Ectodermal cell (in vitro differentiated cells): ENCODE results near the gene RAPSN. TPM values are rescaled to one million over a fixed set of nuclear protein-coding genes. Genes with fewer than 3 reads are reported as not detected.

Experiments
- H3K27ac ChIP-seq: 2 replicates; pipeline ENCODE4 v1.7.0; 2013; ENCODE audit warnings: mild to moderate bottlenecking, low read depth, low read length; ENCODE audit not compliant: insufficient read depth, poor library complexity, severe bottlenecking
- H3K27me3 ChIP-seq: 2 replicates; pipeline ENCODE4 v1.7.0; 2013; ENCODE audit warnings: mild to moderate bottlenecking, low read length; ENCODE audit not compliant: insufficient read depth, control insufficient read depth, poor library complexity, severe bottlenecking
- H3K36me3 ChIP-seq: one replicate; pipeline ENCODE4 v1.7.0; 2013; ENCODE audit warnings: low read length; ENCODE audit not compliant: control insufficient read depth, insufficient read depth
- H3K4me1 ChIP-seq: one replicate; pipeline ENCODE4 v1.7.0; 2013; ENCODE audit warnings: low read length; ENCODE audit not compliant: control insufficient read depth, insufficient read depth
- H3K4me3 ChIP-seq: 2 replicates; pipeline ENCODE4 v1.7.0; 2013; ENCODE audit warnings: low read depth, low read length, control low read depth; ENCODE audit not compliant: insufficient read depth
- H3K9me3 ChIP-seq: 2 replicates; pipeline ENCODE4 v1.7.0; 2013; ENCODE audit warnings: mild to moderate bottlenecking, low read length, moderate library complexity; ENCODE audit not compliant: control insufficient read depth
- WGBS, 2 experiments: methylation state at CpG; one replicate each; pipeline ENCODE4 v1.1.7; 2013; ENCODE audit warnings: missing lambda C conversion rate in 2 of 2; 5-methylcytosine and 5-hydroxymethylcytosine counted together
- polyA plus RNA-seq, 4 experiments: library from polyadenylated mRNA; stranded (reverse); fragments of 50-300 nt; gene quantifications; one replicate each; pipeline ENCODE4 v1.2.3, GENCODE V29; 2013

Gene RAPSN
- not detected for polyA plus RNA-seq (2013, experiment 1 of 4)
- polyA plus RNA-seq (2013, experiment 2 of 4), result not detected
- not detected for polyA plus RNA-seq (2013, experiment 3 of 4)
- polyA plus RNA-seq (2013, experiment 4 of 4), result not detected

GRCh38 chr11:47448566-47449427 is at the start of gene RAPSN:
Gene RAPSN, minus strand, starts transcription at chr11:47449136. Its CDS starts 172 bp downstream, at chr11:47448964.
- Histone ChIP-seq H3K4me1 (no peaks in the 10 kb centered on the region), H3K36me3 (no peaks in the 10 kb centered on the region), H3K27me3 (no peaks in the 10 kb centered on the region), H3K27ac (no peak within 1 kb of the TSS), H3K4me3 (no peak within 1 kb of the TSS), H3K9me3 (no peaks in the 10 kb centered on the region)
- WGBS, 2 experiments, result 90 to 92% methylated on average over 32 of the region's 32 CpGs

- H3K4me3 ChIP-seq, result no peak overlapping the region
- H3K27ac ChIP-seq, result no peak overlapping the region
- peaks cover 5% of the 10 kb centered on the region for H3K4me1 ChIP-seq
- no peaks in the 10 kb centered on the region for H3K9me3 ChIP-seq
- WGBS, 2 experiments, result 92 to 95% methylated on average over 3 of the region's 3 CpGs
- no peaks in the 10 kb centered on the region for H3K36me3 ChIP-seq
- H3K27me3 ChIP-seq, result no peaks in the 10 kb centered on the region
Observed at GRCh38 chr11:47498149-47498548, 49.2 kb upstream of the RAPSN start.

- H3K9me3 ChIP-seq, result no peaks in the 10 kb centered on the region
- H3K4me3 ChIP-seq, result no peak overlapping the region
- H3K36me3 ChIP-seq, result no peaks in the 10 kb centered on the region
- no peaks in the 10 kb centered on the region for H3K27me3 ChIP-seq
- H3K27ac ChIP-seq, result no peak overlapping the region
- H3K4me1 ChIP-seq, result peaks cover 5% of the 10 kb centered on the region
Observed at GRCh38 chr11:47496808-47497207, 47.9 kb upstream of the RAPSN start.

- Histone ChIP-seq H3K36me3 (no peaks in the 10 kb centered on the region), H3K27me3 (no peaks in the 10 kb centered on the region), H3K9me3 (no peaks in the 10 kb centered on the region), H3K4me3 (no peak overlapping the region), H3K4me1 (peaks cover under 1% of the 10 kb centered on the region), H3K27ac (no peak overlapping the region)
- 100% methylated on average over 1 of the region's 1 CpG for WGBS, 2 experiments
Observed at GRCh38 chr11:47495856-47496217, 46.9 kb upstream of the RAPSN start.

GRCh38 chr11:47495011-47495855 is 46.3 kb upstream of the RAPSN start:
- no peak overlapping the region for H3K4me3 ChIP-seq
- no peaks in the 10 kb centered on the region for H3K9me3 ChIP-seq
- no peaks in the 10 kb centered on the region for H3K4me1 ChIP-seq
- H3K36me3 ChIP-seq, result no peaks in the 10 kb centered on the region
- no peak overlapping the region for H3K27ac ChIP-seq
- H3K27me3 ChIP-seq, result no peaks in the 10 kb centered on the region
- 92 to 94% methylated on average over 4 of the region's 4 CpGs for WGBS, 2 experiments

- Histone ChIP-seq H3K4me3 (no peak overlapping the region), H3K27me3 (no peaks in the 10 kb centered on the region), H3K36me3 (peaks cover 24% of the 10 kb centered on the region), H3K4me1 (no peaks in the 10 kb centered on the region), H3K27ac (no peak overlapping the region), H3K9me3 (no peaks in the 10 kb centered on the region)
- WGBS, 2 experiments, result 93 to 96% methylated on average over 2 of the region's 2 CpGs
Observed at GRCh38 chr11:47489395-47489755, 40.4 kb upstream of the RAPSN start.

- H3K36me3 ChIP-seq, result peaks cover 29% of the 10 kb centered on the region
- no peak overlapping the region for H3K4me3 ChIP-seq
- no peaks in the 10 kb centered on the region for H3K9me3 ChIP-seq
- H3K27ac ChIP-seq, result no peak overlapping the region
- H3K4me1 ChIP-seq, result no peaks in the 10 kb centered on the region
- 92 to 97% methylated on average over 6 of the region's 6 CpGs for WGBS, 2 experiments
- H3K27me3 ChIP-seq, result no peaks in the 10 kb centered on the region
Observed at GRCh38 chr11:47488674-47489394, 39.9 kb upstream of the RAPSN start.

- WGBS, 2 experiments, result 94 to 95% methylated on average over 3 of the region's 3 CpGs
- Histone ChIP-seq H3K27me3 (no peaks in the 10 kb centered on the region), H3K9me3 (no peaks in the 10 kb centered on the region), H3K27ac (no peak overlapping the region), H3K4me1 (no peaks in the 10 kb centered on the region), H3K4me3 (no peak overlapping the region), H3K36me3 (peaks cover 36% of the 10 kb centered on the region)
Observed at GRCh38 chr11:47488111-47488510, 39.2 kb upstream of the RAPSN start.

- Histone ChIP-seq H3K27me3 (no peaks in the 10 kb centered on the region), H3K36me3 (peaks cover 43% of the 10 kb centered on the region), H3K9me3 (no peaks in the 10 kb centered on the region), H3K4me3 (no peak overlapping the region), H3K4me1 (no peaks in the 10 kb centered on the region), H3K27ac (no peak overlapping the region)
- 94 to 100% methylated on average over 2 of the region's 2 CpGs for WGBS, 2 experiments
Observed at GRCh38 chr11:47487421-47487820, 38.5 kb upstream of the RAPSN start.

GRCh38 chr11:47485107-47485506 is 36.2 kb upstream of the RAPSN start:
- WGBS, 2 experiments, result 92% methylated on average over 7 of the region's 7 CpGs
- Histone ChIP-seq H3K9me3 (no peaks in the 10 kb centered on the region), H3K27ac (no peak overlapping the region), H3K4me1 (no peaks in the 10 kb centered on the region), H3K4me3 (no peak overlapping the region), H3K27me3 (no peaks in the 10 kb centered on the region), H3K36me3 (peaks cover 52% of the 10 kb centered on the region)
